ENCODE measurements around the gene NUDT3. TPM values are rescaled to one million over a fixed set of nuclear protein-coding genes. Genes with fewer than 3 reads are reported as not detected.

The NUDT3 gene
- total RNA-seq, 4 donors from 2014 or later, result 40.0 to 71.9 (median 50.6) TPM

DNA sequence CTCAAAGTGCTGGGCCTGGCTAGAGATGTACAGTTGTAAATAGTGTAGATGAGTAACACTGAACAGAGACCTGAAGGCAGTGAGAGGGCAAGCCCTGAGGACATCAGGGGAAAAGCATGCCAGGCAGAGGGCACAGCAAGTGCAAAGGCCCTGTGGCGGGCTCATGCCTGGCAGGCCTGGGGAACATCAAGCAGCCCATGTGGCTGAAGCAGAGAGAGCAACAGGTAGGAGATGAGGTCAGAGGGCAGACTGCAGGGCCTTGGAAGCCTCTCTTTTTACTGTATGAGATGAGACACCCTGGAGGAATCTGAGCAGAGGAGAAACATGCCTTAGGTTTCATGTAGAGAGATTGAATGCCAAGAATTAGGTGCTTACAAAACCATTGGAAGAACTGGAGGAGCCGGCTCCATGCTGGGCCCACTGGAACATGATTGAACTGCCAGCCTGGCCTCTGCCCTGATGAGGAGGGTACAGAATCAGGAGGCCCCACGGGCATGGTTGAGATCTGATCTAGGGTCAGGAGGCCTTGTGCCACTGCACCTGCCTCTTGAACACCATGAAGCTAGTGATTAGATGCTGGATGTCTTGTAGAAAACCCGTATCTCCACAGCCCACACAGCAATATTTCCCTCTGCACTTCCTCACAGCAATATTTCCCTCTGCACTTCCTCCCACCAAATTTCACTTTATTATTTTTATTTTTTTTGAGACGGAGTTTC is 161.7 kb downstream of the NUDT3 start:
- in situ Hi-C loops (cut with MboI; ENCODE audit: low sequenced_read_pairs in 4 of 4), result no loop called here
- ATAC-seq, result no peak
- H3K4me3 ChIP-seq, result no peak overlapping the region
- H3K4me1 ChIP-seq, result no peaks in the 10 kb centered on the region
- no peaks in the 10 kb centered on the region for H3K27me3 ChIP-seq
- DNase-seq, result no peak
- no peak overlapping the region for H3K27ac ChIP-seq
- no peaks in the 10 kb centered on the region for H3K36me3 ChIP-seq
- intact Hi-C loops (cut with DNase I; ENCODE audit: low total_unique reads), result no loop called here
- no peaks in the 10 kb centered on the region for H3K9me3 ChIP-seq
- TF ChIP-seq, protein P1, sequence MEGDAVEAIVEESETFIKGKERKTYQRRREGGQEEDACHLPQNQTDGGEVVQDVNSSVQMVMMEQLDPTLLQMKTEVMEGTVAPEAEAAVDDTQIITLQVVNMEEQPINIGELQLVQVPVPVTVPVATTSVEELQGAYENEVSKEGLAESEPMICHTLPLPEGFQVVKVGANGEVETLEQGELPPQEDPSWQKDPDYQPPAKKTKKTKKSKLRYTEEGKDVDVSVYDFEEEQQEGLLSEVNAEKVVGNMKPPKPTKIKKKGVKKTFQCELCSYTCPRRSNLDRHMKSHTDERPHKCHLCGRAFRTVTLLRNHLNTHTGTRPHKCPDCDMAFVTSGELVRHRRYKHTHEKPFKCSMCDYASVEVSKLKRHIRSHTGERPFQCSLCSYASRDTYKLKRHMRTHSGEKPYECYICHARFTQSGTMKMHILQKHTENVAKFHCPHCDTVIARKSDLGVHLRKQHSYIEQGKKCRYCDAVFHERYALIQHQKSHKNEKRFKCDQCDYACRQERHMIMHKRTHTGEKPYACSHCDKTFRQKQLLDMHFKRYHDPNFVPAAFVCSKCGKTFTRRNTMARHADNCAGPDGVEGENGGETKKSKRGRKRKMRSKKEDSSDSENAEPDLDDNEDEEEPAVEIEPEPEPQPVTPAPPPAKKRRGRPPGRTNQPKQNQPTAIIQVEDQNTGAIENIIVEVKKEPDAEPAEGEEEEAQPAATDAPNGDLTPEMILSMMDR (IDR thresholded peaks at IDR 0.05 in 4 of 5, conservative IDR thresholded peaks at IDR 0.05 in 1 of 5), result no peak
- no peak for TF ChIP-seq POLR2A (IDR thresholded peaks at IDR 0.05)

DNA sequence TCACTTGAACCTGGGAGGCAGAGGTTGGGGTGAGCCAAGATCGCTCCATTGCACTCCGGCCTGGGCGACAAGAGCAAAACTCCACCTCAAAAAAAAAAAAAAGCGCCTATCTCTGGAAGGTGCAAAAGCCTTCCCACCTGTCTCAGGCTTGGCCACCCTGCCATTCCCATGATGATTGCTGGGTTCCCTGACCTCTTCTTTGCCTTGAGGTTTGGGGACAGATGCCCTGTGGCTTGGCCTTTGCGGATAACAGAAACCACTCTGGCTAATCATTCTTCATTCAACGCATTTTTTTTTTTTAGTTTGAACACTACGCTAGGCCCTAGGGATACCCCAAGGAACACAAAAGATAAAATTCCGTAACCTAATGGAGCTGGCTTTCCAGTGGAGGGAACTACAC is 162.6 kb downstream of the NUDT3 start:
- ATAC-seq, result no peak
- Histone ChIP-seq H3K27ac (no peak overlapping the region), H3K4me3 (no peak overlapping the region), H3K36me3 (no peaks in the 10 kb centered on the region), H3K9me3 (no peaks in the 10 kb centered on the region), H3K27me3 (no peaks in the 10 kb centered on the region), H3K4me1 (no peaks in the 10 kb centered on the region)
- no peak for DNase-seq
- intact Hi-C loops (cut with DNase I; ENCODE audit: low total_unique reads) (no loop called here), in situ Hi-C loops (cut with MboI; ENCODE audit: low sequenced_read_pairs in 4 of 4) (no loop called here)
- TF ChIP-seq POLR2A (IDR thresholded peaks at IDR 0.05), result no peak
- TF ChIP-seq, protein P1 (IDR thresholded peaks at IDR 0.05 in 4 of 5, conservative IDR thresholded peaks at IDR 0.05 in 1 of 5), result no peak

Small RNAs within 50 kb of the gene (microRNA-seq; reads per million reads assigned to microRNA genes)
- 0 reads per million in 2 donors for gene MIR6835 (ENCODE audit: borderline replicate concordance in 2 of 2)

Other genes with a start within 250 kb of the NUDT3 start
- under 1 TPM in 1 of 4 donors, not detected in 3; 0.03 TPM for gene GRM4, start 246.6 kb downstream of the NUDT3 start, total RNA-seq
- gene HMGA1, start 155.8 kb downstream of the NUDT3 start, total RNA-seq, result 100 to 1,000 TPM in 3 of 4 donors, 10 to 100 TPM in 1; 74.1 to 163 (median 154) TPM
- gene SMIM29, start 143.7 kb downstream of the NUDT3 start, total RNA-seq, result 10 to 100 TPM; 21.4 to 39.5 (median 33.4) TPM
- 1,000 to 10,000 TPM; 1,471 to 2,243 (median 1,775) TPM for gene RPS10, start 33.4 kb upstream of the NUDT3 start, total RNA-seq
- not detected for gene PACSIN1, start 73.4 kb upstream of the NUDT3 start, total RNA-seq
- under 1 TPM in 2 of 4 donors, not detected in 2; 0.16 to 0.20 TPM for gene SPDEF, start 163.7 kb upstream of the NUDT3 start, total RNA-seq

Data from gastrocnemius medialis (tissue), 4 donors.